ENCODE data around the gene NUTF2. TPM values are rescaled to one million over a fixed set of nuclear protein-coding genes. Genes with fewer than 3 reads are reported as not detected.

NUTF2 gene
- total RNA-seq, 1 donor from 2014 or later = 219 TPM

DNA sequence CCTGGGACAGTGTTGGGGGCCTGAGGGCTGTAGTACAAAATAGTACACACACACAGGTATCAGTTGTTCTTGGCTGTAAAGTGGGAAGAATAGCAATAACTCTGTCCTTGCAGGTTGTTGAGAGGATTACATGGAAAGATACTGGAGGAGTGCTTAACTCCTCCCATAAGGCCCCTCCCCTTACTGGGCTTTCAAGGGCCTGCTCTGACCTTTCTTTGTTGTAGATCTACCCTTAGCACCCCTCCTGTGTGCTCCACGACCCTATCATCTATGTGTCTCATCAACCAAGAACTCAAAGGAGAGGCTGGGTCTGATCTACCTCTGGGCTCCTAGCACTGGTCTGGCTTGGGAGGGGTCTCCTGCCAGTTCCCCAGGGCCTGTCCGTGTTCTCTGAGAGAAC, 17.9 kb downstream of the NUTF2 start:
- TF ChIP-seq CTCF (conservative IDR thresholded peaks at IDR 0.05; ENCODE audit: low read depth, low read length) = no peak
- DNase-seq (ENCODE audit: low read depth) = no peak
- no peak overlapping the region for H3K4me3 ChIP-seq (ENCODE audit: low read depth, low read length)

DNA sequence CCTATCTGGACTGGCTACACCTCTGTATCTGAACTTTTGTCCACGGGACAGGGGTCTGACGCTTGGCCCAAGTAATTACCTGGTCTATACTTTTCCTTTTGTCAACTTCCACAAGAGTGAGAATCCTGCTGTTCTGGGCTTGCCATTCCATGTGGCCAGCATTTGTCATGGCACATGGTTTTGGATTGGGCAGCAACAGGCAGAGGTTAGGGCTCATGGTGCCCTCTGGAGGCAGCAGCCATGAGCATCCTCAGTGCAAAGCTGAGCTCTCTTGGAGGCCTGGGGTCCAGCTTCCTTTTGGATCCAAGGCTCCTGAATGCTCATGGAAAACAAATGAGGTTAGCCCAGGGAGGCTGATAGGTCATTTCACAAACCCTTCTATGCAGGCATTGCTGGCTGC, 18.6 kb downstream of the NUTF2 start:
- no peak overlapping the region for H3K4me3 ChIP-seq (ENCODE audit: low read depth, low read length)
- peak; percentile 72 for TF ChIP-seq CTCF (conservative IDR thresholded peaks at IDR 0.05; ENCODE audit: low read depth, low read length)
- no peak for DNase-seq (ENCODE audit: low read depth)

DNA sequence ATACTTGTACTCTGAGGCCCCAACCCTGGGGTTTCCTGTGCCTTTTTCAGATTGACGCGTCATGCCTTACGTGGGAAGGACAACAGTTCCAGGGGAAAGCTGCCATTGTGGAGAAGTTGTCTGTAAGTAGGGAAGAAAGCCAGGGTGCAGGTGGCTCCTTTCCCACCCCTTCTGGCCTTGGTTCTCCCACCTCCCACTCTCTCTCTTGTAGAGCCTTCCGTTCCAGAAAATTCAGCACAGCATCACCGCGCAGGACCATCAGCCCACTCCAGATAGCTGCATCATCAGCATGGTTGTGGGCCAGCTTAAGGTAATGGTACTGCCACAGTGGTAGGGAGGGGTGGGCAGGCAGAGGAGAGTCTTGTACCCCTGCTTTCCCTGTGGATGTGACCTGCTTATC, 21.6 kb downstream of the NUTF2 start:
- no peak for TF ChIP-seq CTCF (conservative IDR thresholded peaks at IDR 0.05; ENCODE audit: low read depth, low read length)
- no peak for DNase-seq (ENCODE audit: low read depth)
- no peak overlapping the region for H3K4me3 ChIP-seq (ENCODE audit: low read depth, low read length)

- DNase-seq (ENCODE audit: low read depth) = no peak
- TF ChIP-seq CTCF (conservative IDR thresholded peaks at IDR 0.05; ENCODE audit: low read depth, low read length) = no peak
- no peak overlapping the region for H3K4me3 ChIP-seq (ENCODE audit: low read depth, low read length)
These were observed 22.9 kb downstream of the NUTF2 start for GRCh38 chr16:67869653-67870052.

- DNase-seq (ENCODE audit: low read depth) = no peak
- no peak overlapping the region for H3K4me3 ChIP-seq (ENCODE audit: low read depth, low read length)
- no peak for TF ChIP-seq CTCF (conservative IDR thresholded peaks at IDR 0.05; ENCODE audit: low read depth, low read length)
These were observed 24.5 kb downstream of the NUTF2 start for GRCh38 chr16:67871256-67871655.

DNA sequence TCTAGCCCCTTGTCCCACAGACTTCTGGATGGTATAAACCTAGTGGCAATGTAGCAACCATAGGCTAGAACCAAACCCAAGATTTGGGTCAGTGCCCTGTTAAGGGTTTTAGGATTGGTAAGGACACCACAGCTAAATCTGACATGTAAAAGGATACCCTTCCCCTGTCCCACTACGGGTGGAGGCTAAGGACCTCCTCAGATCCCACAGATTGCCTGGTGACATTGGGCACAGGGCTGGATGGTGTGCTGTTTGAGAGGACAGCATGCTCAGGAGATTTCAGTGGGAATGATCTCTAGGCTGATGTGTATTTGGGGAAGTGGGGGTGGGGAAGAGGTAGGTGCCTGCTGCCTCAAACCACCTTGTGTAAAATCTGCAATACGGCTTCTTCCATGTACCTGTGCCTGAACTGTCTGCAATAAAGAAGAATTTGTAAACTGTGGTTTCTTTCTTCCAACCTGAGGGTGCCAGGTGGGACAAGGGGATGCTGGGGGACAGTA, 25.4 kb downstream of the NUTF2 start:
- no peak for DNase-seq (ENCODE audit: low read depth)
- TF ChIP-seq CTCF (conservative IDR thresholded peaks at IDR 0.05; ENCODE audit: low read depth, low read length) = no peak
- no peak overlapping the region for H3K4me3 ChIP-seq (ENCODE audit: low read depth, low read length)

DNA sequence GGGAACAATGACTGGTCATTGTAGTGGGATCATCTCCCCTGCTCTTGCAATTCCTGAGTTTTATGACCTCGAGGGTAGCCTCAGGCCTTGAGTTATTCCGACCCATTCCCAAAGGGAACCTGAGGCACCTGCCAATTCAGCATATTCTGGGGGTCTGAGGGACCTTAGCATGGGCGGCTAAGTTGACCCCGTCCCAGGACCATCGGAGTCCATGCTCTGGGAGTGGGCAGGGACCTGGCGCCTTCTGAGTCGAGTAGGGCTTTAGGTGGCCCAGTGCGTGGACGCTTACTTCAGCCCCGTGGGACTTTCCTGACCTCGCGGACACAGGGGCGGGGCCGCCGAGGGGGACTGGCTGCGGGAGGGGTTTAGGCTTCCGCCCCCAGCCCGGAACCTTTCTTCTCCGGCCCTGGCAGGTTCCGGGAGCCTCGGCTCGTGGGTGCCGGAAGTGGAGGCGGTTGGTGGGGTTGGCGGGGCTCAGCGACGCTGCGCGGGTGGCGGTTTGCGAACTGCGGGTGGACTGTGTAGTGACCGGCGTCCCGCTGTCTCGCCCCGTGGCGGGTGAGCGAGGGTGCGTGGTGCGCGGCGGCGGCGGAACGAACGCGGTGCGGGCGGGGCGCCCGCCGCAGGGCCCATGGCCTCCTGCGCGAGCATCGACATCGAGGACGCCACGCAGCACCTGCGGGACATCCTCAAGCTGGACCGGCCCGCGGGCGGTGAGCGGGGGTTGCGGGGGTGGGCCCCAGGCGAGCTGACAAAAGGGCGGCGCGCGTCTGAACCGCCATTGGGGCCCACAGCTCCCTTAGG, 26.1 kb downstream of the NUTF2 start, which contains the start of gene EDC4:
EDC4 (plus strand) TSS at position 422 of the 804 bp plus-strand sequence; CDS start at position 632, 210 bp downstream.
- peak within 1 kb of the TSS; percentile 99 for H3K4me3 ChIP-seq (ENCODE audit: low read depth, low read length)
- DNase-seq (ENCODE audit: low read depth) = no peak
- no peak for TF ChIP-seq CTCF (conservative IDR thresholded peaks at IDR 0.05; ENCODE audit: low read depth, low read length)
